ENCODE data around the gene ZNF396.

- no peak for TF ChIP-seq MAX (IDR thresholded peaks at IDR 0.05)
- no peak for TF ChIP-seq TCF12 (IDR thresholded peaks at IDR 0.05; ENCODE audit: low read depth)
- TF ChIP-seq CEBPB (IDR thresholded peaks at IDR 0.05), result no peak
- no peak for TF ChIP-seq EP300 (IDR thresholded peaks at IDR 0.05; ENCODE audit: borderline replicate concordance)
- TF ChIP-seq USF1 (IDR thresholded peaks at IDR 0.05), result no peak
- peak; percentile 92 for TF ChIP-seq RAD21 (IDR thresholded peaks at IDR 0.05; ENCODE audit: low read depth)
- TF ChIP-seq TAF1 (IDR thresholded peaks at IDR 0.05; ENCODE audit: low read depth), result no peak
- TF ChIP-seq YY1 (IDR thresholded peaks at IDR 0.05; ENCODE audit: low read depth), result no peak
- no peak for TF ChIP-seq REST (IDR thresholded peaks at IDR 0.05; ENCODE audit: low read depth)
- TF ChIP-seq EGR1 (IDR thresholded peaks at IDR 0.05), result no peak
- no peak for TF ChIP-seq FOXM1 (IDR thresholded peaks at IDR 0.05; ENCODE audit: borderline replicate concordance, low read depth)
- TF ChIP-seq ZBTB7A (IDR thresholded peaks at IDR 0.05; ENCODE audit: low read depth), result no peak
- TF ChIP-seq CREB1 (IDR thresholded peaks at IDR 0.05; ENCODE audit: low read depth), result no peak
- no peak for TF ChIP-seq TEAD4 (IDR thresholded peaks at IDR 0.05)
Observed at GRCh38 chr18:35407871-35408481, 30.8 kb upstream of the ZNF396 start.
